ENCODE data around the gene SYNE2.

GRCh38 chr14:64115401-64115800 lies 262.6 kb downstream of the SYNE2 start:
- TF ChIP-seq POLR2A (IDR thresholded peaks at IDR 0.05; ENCODE audit: low read depth, low read length) (no peak), EZH2 (IDR thresholded peaks at IDR 0.05; ENCODE audit: borderline replicate concordance, low read depth, low read length, severe bottlenecking) (no peak), CTCF (IDR thresholded peaks at IDR 0.05; ENCODE audit: extremely low read depth in 1 of 2, insufficient read depth in 1 of 2, low read depth in 1 of 2, low read length in 2 of 2) (no peak)

All from endothelial cell of umbilical vein (primary cell).